B cell (primary cell): ENCODE results near the gene DAZAP2.

Experiments
- EZH2 ChIP-seq: IDR thresholded peaks from 2 replicates; pipeline ENCODE4 v1.6.1; 2012; ENCODE audit warnings: borderline replicate concordance, low read depth, mild to moderate bottlenecking, moderate library complexity, low read length; ENCODE audit not compliant: insufficient read depth, poor library complexity, severe bottlenecking
- TF ChIP-seq, protein P1 (sequence below): fragments of 200-600 bp; IDR thresholded peaks from one replicate; pipeline ENCODE4 v1.8.0; 2022; ENCODE audit warnings: antibody characterized with exemption, mild to moderate bottlenecking

DNA sequence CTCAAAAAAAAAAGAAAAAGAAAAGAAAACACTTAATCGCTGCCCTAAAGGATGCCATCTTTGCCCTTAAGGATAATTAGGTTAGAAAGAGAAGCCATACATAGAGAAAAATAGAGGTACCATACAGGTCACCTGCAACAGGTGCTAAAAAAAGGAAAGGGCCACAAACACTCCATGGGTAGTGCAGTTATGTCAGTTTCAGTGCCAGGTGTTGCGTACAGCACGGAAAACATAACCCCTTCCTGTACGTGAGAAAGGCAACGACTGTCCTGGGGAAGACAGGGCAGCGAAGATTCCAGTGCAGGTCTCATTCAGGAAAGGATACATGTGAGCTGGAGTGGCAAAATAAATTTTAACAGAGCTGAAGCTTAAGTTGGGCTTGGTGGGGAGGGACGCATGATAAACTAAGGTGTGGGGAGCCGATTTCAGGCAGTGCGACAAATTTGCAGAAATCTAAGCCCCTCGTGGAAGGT, 553 bp upstream of the DAZAP2 start:
- TF ChIP-seq, protein P1, sequence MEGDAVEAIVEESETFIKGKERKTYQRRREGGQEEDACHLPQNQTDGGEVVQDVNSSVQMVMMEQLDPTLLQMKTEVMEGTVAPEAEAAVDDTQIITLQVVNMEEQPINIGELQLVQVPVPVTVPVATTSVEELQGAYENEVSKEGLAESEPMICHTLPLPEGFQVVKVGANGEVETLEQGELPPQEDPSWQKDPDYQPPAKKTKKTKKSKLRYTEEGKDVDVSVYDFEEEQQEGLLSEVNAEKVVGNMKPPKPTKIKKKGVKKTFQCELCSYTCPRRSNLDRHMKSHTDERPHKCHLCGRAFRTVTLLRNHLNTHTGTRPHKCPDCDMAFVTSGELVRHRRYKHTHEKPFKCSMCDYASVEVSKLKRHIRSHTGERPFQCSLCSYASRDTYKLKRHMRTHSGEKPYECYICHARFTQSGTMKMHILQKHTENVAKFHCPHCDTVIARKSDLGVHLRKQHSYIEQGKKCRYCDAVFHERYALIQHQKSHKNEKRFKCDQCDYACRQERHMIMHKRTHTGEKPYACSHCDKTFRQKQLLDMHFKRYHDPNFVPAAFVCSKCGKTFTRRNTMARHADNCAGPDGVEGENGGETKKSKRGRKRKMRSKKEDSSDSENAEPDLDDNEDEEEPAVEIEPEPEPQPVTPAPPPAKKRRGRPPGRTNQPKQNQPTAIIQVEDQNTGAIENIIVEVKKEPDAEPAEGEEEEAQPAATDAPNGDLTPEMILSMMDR, result no peak
- no peak for TF ChIP-seq EZH2
